ENCODE data around the gene NEK6. TPM values are rescaled to one million over a fixed set of nuclear protein-coding genes. Genes with fewer than 3 reads are reported as not detected.

The NEK6 gene
- total RNA-seq, 1 donor from 2014 or later = 137 TPM

DNA sequence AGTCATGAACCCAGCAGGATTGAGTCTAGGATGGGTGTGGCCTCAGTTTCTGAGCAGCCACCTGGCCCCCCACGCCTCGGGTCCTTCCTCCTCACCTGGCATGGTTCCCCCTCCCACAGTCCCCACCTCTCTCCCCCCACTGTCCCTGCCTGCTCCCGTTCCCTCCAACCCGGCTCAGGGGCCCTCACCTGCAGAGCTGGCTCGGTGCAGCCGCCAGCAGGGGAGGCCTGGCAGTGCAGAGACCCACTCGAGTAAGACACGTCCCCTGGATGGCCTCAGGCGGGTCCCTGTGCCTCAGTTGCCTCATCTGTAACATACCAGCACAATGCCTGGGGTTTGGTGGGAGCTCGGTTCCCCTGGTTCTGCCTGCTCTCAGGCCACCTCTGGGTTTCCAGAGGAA, 66.2 kb downstream of the NEK6 start:
- H3K27me3 ChIP-seq = no peaks in the 10 kb centered on the region
- DNase-seq = no peak
- TF ChIP-seq, protein P1, sequence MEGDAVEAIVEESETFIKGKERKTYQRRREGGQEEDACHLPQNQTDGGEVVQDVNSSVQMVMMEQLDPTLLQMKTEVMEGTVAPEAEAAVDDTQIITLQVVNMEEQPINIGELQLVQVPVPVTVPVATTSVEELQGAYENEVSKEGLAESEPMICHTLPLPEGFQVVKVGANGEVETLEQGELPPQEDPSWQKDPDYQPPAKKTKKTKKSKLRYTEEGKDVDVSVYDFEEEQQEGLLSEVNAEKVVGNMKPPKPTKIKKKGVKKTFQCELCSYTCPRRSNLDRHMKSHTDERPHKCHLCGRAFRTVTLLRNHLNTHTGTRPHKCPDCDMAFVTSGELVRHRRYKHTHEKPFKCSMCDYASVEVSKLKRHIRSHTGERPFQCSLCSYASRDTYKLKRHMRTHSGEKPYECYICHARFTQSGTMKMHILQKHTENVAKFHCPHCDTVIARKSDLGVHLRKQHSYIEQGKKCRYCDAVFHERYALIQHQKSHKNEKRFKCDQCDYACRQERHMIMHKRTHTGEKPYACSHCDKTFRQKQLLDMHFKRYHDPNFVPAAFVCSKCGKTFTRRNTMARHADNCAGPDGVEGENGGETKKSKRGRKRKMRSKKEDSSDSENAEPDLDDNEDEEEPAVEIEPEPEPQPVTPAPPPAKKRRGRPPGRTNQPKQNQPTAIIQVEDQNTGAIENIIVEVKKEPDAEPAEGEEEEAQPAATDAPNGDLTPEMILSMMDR (IDR thresholded peaks at IDR 0.05) = no peak
- no peaks in the 10 kb centered on the region for H3K4me1 ChIP-seq
- ATAC-seq = no peak
- intact Hi-C loops (cut with DNase I) = no loop called here
- no peak overlapping the region for H3K4me3 ChIP-seq
- H3K27ac ChIP-seq = no peak overlapping the region
- H3K36me3 ChIP-seq = peaks cover 73% of the 10 kb centered on the region
- no peaks in the 10 kb centered on the region for H3K9me3 ChIP-seq

GRCh38 chr9:124325816-124326215, 68.1 kb downstream of the NEK6 start:
- intact Hi-C loops (cut with DNase I) = no loop called here
- Histone ChIP-seq H3K27me3 (no peaks in the 10 kb centered on the region), H3K27ac (peak overlapping the region; percentile 51), H3K36me3 (peaks cover 90% of the 10 kb centered on the region), H3K4me1 (no peaks in the 10 kb centered on the region), H3K4me3 (no peak overlapping the region), H3K9me3 (no peaks in the 10 kb centered on the region)
- TF ChIP-seq, protein P1 (IDR thresholded peaks at IDR 0.05) = no peak
- DNase-seq (peak; percentile 75), ATAC-seq (peak; percentile 79)

- no peaks in the 10 kb centered on the region for H3K4me1 ChIP-seq
- H3K36me3 ChIP-seq = peaks cover 94% of the 10 kb centered on the region
- TF ChIP-seq, protein P1 (IDR thresholded peaks at IDR 0.05) = no peak
- DNase-seq (no peak), ATAC-seq (no peak)
- no peaks in the 10 kb centered on the region for H3K27me3 ChIP-seq
- H3K4me3 ChIP-seq = no peak overlapping the region
- H3K27ac ChIP-seq = peak overlapping the region; percentile 36
- H3K9me3 ChIP-seq = no peaks in the 10 kb centered on the region
- intact Hi-C loops (cut with DNase I) = no loop called here
These were observed 68.6 kb downstream of the NEK6 start for GRCh38 chr9:124326378-124326777.

DNA sequence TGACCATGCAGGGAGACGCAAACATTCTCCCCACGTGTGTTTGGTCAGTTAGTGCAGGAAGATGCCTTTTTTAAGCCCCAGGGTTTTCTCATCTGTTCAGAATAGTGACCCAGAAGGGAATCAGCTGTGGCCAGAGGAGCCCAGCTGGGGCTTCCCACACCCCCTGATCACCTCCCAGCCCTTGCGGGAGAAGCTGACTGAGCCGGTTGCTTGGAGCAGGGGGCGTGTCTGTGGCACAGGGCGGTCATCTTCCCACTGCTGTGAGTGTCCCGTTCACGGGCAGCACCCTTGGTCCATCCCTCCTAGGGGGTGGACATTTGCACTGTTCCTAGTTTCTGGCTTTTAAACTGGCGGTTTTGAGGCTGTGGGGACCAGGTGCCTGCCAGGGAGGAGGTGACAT, 69.7 kb downstream of the NEK6 start:
- intact Hi-C loops (cut with DNase I) = no loop called here
- no peak for DNase-seq
- TF ChIP-seq, protein P1 (IDR thresholded peaks at IDR 0.05) = no peak
- H3K4me1 ChIP-seq = no peaks in the 10 kb centered on the region
- H3K9me3 ChIP-seq = no peaks in the 10 kb centered on the region
- no peaks in the 10 kb centered on the region for H3K27me3 ChIP-seq
- no peak overlapping the region for H3K27ac ChIP-seq
- peaks cover 94% of the 10 kb centered on the region for H3K36me3 ChIP-seq
- no peak overlapping the region for H3K4me3 ChIP-seq
- ATAC-seq = no peak

- no peak overlapping the region for H3K27ac ChIP-seq
- no peaks in the 10 kb centered on the region for H3K27me3 ChIP-seq
- H3K4me1 ChIP-seq = no peaks in the 10 kb centered on the region
- no peaks in the 10 kb centered on the region for H3K9me3 ChIP-seq
- TF ChIP-seq, protein P1 (IDR thresholded peaks at IDR 0.05) = no peak
- DNase-seq (no peak), ATAC-seq (no peak)
- H3K4me3 ChIP-seq = no peak overlapping the region
- H3K36me3 ChIP-seq = peaks cover 93% of the 10 kb centered on the region
- intact Hi-C loops (cut with DNase I) = no loop called here
These were observed 70.5 kb downstream of the NEK6 start for GRCh38 chr9:124328285-124328684.

GRCh38 chr9:124329206-124329792, 71.5 kb downstream of the NEK6 start:
- TF ChIP-seq, protein P1 (IDR thresholded peaks at IDR 0.05) = no peak
- DNase-seq (no peak), ATAC-seq (no peak)
- Histone ChIP-seq H3K4me3 (no peak overlapping the region), H3K27ac (no peak overlapping the region), H3K27me3 (no peaks in the 10 kb centered on the region), H3K4me1 (no peaks in the 10 kb centered on the region), H3K36me3 (peaks cover 83% of the 10 kb centered on the region), H3K9me3 (no peaks in the 10 kb centered on the region)
- intact Hi-C loops (cut with DNase I) = no loop called here
